Fibroblast of skin of right quadriceps (primary cell): ENCODE data around the gene ANKRD11.

Source experiments
- DNase-seq: peaks from one replicate; pipeline ENCODE4 v3.0.0-alpha.2; 2013

The ANKRD11 gene

GRCh38 chr16:89506791-89507191 lies 16.4 kb upstream of the ANKRD11 start:
- no peak for DNase-seq

- no peak for DNase-seq
These were observed 15.7 kb upstream of the ANKRD11 start for GRCh38 chr16:89506113-89506504.

GRCh38 chr16:89505204-89506112 lies 15.1 kb upstream of the ANKRD11 start:
- DNase-seq = peak; percentile 74

GRCh38 chr16:89504091-89504490 lies 13.7 kb upstream of the ANKRD11 start:
- DNase-seq = no peak

GRCh38 chr16:89502081-89502843 lies 11.9 kb upstream of the ANKRD11 start:
- no peak for DNase-seq

GRCh38 chr16:89499767-89500166 lies 9.4 kb upstream of the ANKRD11 start:
- DNase-seq = no peak

- peak; percentile 80 for DNase-seq
These were observed 8.5 kb upstream of the ANKRD11 start for GRCh38 chr16:89498839-89499238.

GRCh38 chr16:89495121-89495520 lies 4.8 kb upstream of the ANKRD11 start:
- peak; percentile 43 for DNase-seq

- DNase-seq = no peak
These were observed 3.4 kb upstream of the ANKRD11 start for GRCh38 chr16:89493776-89494175.

- DNase-seq = no peak
These were observed 1.8 kb upstream of the ANKRD11 start for GRCh38 chr16:89491974-89492687.

- no peak for DNase-seq
These were observed 993 bp upstream of the ANKRD11 start for GRCh38 chr16:89491238-89491869.

GRCh38 chr16:89489898-89490438 lies 393 bp downstream of the ANKRD11 start:
- DNase-seq = no peak

- DNase-seq = peak; percentile 97
These were observed 1.1 kb downstream of the ANKRD11 start for GRCh38 chr16:89489040-89489897.

- no peak for DNase-seq
These were observed 4.6 kb downstream of the ANKRD11 start for GRCh38 chr16:89485701-89486246.

- DNase-seq = no peak
These were observed 5.3 kb downstream of the ANKRD11 start for GRCh38 chr16:89484923-89485679.

GRCh38 chr16:89484041-89484501 lies 6.3 kb downstream of the ANKRD11 start:
- DNase-seq = no peak

GRCh38 chr16:89482817-89483205 lies 7.5 kb downstream of the ANKRD11 start:
- DNase-seq = no peak

GRCh38 chr16:89482150-89482816 lies 8.1 kb downstream of the ANKRD11 start:
- no peak for DNase-seq

GRCh38 chr16:89481356-89481955 lies 8.9 kb downstream of the ANKRD11 start:
- no peak for DNase-seq
